Uterus (tissue), 2 donors: Measurements from ENCODE around the gene TAT.

Experiments
- CTCF ChIP-seq, 4 experiments: fragments of 200-600 bp in 2 of 4; fragments of 450-650 bp in 2 of 4; sonication (generic) in 2 of 4; IDR thresholded peaks; one replicate each; pipeline ENCODE4 v1.5.1; 2016 to 2019; ENCODE audit warnings: antibody characterized with exemption in 4 of 4, mild to moderate bottlenecking in 2 of 4, moderate library complexity in 1 of 4
- POLR2A ChIP-seq, 2 donors: fragments of 450-650 bp; IDR thresholded peaks; one replicate each; pipeline ENCODE4 v1.6.1; 2016; ENCODE audit warnings: antibody characterized with exemption in 2 of 2, mild to moderate bottlenecking in 1 of 2, moderate library complexity in 1 of 2

- TF ChIP-seq CTCF (IDR thresholded peaks at IDR 0.05) (no peak), POLR2A (IDR thresholded peaks at IDR 0.05) (no peak)
Observed at GRCh38 chr16:71559855-71560254, 17.0 kb downstream of the TAT start.
